PFSK-1 (cell line): ENCODE data around the gene SIAH1.

Source experiments
- FOXP2 ChIP-seq: optimal IDR thresholded peaks from 2 replicates; pipeline ENCODE3; 2011; ENCODE audit warnings: borderline replicate concordance, control low read depth, inconsistent platforms; ENCODE audit not compliant: insufficient read depth; ENCODE audit errors: extremely low read length, extremely low read depth
- POLR2AphosphoS5 ChIP-seq: IDR thresholded peaks from 2 replicates; pipeline ENCODE4 v1.6.1; 2012; ENCODE audit warnings: low read depth, mild to moderate bottlenecking, control low read depth, low read length, moderate library complexity
- SIN3A ChIP-seq: IDR thresholded peaks from 2 replicates; pipeline ENCODE4 v1.6.1; 2012; ENCODE audit warnings: mild to moderate bottlenecking, low read length, moderate library complexity, borderline replicate concordance; ENCODE audit not compliant: insufficient read depth
- TAF1 ChIP-seq: IDR thresholded peaks from 2 replicates; pipeline ENCODE4 v1.6.1; 2012; ENCODE audit warnings: low read length, control low read depth, borderline replicate concordance; ENCODE audit not compliant: insufficient read depth
- TF ChIP-seq, protein P1 (sequence below), 2 experiments: IDR thresholded peaks; 2 replicates each; pipeline versions ENCODE4 v1.6.1 to v1.8.0; 2011 to 2012; ENCODE audit warnings: low read depth in 2 of 2, low read length in 2 of 2, control low read depth in 1 of 2, inconsistent platforms in 1 of 2, mild to moderate bottlenecking in 1 of 2, moderate library complexity in 1 of 2; ENCODE audit not compliant: insufficient read depth in 1 of 2

The SIAH1 gene

DNA sequence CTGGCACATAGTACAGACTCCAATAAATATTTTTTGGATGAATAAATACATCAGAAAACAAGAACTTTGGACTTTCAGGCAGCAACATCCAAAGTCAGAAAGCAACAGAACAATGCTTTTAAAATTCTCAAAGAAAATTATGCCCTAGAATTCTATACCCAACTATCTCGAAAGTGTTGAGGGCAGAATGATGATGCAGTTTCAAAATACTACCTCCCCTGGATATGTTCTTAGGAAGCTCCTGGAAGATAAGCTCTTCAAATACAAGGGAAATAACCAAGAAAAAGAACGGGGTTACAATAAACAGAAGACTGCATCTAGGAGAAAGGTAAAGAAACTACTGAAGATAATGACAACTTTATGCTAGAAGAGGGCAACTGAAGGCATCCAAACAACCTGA is 11.0 kb downstream of the SIAH1 start:
- TF ChIP-seq POLR2AphosphoS5: no peak
- no peak for TF ChIP-seq FOXP2
- TF ChIP-seq SIN3A: no peak
- no peak for TF ChIP-seq TAF1
- TF ChIP-seq, protein P1, sequence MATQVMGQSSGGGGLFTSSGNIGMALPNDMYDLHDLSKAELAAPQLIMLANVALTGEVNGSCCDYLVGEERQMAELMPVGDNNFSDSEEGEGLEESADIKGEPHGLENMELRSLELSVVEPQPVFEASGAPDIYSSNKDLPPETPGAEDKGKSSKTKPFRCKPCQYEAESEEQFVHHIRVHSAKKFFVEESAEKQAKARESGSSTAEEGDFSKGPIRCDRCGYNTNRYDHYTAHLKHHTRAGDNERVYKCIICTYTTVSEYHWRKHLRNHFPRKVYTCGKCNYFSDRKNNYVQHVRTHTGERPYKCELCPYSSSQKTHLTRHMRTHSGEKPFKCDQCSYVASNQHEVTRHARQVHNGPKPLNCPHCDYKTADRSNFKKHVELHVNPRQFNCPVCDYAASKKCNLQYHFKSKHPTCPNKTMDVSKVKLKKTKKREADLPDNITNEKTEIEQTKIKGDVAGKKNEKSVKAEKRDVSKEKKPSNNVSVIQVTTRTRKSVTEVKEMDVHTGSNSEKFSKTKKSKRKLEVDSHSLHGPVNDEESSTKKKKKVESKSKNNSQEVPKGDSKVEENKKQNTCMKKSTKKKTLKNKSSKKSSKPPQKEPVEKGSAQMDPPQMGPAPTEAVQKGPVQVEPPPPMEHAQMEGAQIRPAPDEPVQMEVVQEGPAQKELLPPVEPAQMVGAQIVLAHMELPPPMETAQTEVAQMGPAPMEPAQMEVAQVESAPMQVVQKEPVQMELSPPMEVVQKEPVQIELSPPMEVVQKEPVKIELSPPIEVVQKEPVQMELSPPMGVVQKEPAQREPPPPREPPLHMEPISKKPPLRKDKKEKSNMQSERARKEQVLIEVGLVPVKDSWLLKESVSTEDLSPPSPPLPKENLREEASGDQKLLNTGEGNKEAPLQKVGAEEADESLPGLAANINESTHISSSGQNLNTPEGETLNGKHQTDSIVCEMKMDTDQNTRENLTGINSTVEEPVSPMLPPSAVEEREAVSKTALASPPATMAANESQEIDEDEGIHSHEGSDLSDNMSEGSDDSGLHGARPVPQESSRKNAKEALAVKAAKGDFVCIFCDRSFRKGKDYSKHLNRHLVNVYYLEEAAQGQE (IDR thresholded peaks at IDR 0.05; ENCODE audit: insufficient read depth in 1 of 2, low read depth in 2 of 2, low read length in 2 of 2): no peak

DNA sequence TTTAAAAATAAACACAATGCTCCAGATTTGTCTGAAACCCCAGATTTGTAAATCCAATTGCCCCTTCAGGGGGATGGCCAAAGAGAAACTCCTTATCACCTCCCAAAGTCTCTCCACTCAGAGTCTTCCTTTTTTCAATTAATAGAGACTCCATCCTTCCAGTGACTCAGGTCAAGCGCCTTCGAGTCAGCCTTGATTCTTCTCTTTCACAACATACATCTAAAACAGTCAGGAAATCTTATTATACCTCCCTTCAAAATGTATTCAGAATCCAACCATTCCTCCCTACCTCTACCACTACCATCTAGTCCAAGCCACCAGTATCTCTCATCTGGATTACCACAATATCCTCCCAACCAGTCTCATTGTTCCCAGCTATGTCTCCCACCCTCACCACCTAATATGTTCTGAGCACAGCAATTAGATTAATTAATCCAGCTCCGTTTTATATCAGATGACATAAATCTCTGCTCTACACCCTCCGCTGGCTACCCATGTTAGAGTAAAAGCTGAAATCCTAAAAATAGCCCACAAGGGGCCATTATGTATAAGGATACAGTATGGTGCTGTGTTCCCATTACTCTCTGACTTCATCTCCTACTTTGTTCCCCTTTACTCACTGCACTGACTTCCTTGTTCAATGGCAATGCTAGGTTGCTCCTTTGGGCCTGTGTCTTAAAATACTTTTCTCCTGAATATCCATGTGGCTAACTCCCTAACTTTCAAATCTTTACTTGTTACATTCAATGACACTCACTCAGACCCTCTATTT is 11.8 kb downstream of the SIAH1 start:
- TF ChIP-seq POLR2AphosphoS5: no peak

DNA sequence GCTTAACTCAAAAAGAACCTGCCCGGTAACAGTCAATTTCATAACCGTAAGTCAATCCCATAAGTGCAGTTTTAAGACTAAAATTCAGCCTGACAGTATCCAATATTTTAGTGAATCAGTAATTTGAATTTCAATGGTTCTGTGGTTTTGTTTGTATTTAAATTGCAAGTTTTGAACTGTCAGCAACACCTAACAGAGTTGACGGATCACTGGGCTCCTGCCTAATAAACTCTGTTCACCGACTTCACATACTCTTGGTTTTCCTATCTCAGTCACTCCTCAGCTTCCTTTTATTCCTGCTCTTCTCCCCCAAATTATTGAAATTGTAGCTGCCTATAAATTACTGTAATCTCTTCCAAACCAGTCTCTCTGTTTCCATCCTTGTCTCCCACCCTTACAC is 12.5 kb downstream of the SIAH1 start:
- TF ChIP-seq FOXP2 (no peak), POLR2AphosphoS5 (no peak), SIN3A (no peak), TAF1 (no peak)
- TF ChIP-seq, protein P1 (IDR thresholded peaks at IDR 0.05; ENCODE audit: insufficient read depth in 1 of 2, low read depth in 2 of 2, low read length in 2 of 2): no peak

DNA sequence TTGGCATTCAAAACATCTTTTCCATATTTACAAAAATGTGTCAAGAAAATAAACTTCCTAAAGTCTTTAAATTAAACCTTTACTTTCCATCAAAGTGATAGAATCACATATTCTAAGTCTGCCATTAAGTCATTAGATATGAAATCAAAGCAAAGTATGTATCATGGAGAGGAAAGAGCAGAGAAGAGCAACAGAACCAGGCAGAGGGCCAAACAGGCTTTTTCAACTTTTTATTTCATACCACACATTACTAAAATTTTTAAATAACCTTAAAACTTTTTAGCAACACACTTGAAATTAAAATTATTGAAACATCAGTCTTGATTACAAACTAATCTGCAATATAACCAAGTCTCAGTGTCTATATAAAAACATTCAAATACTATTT is 13.8 kb downstream of the SIAH1 start:
- TF ChIP-seq, protein P1 (IDR thresholded peaks at IDR 0.05; ENCODE audit: insufficient read depth in 1 of 2, low read depth in 2 of 2, low read length in 2 of 2): no peak
- no peak for TF ChIP-seq SIN3A
- no peak for TF ChIP-seq POLR2AphosphoS5
- no peak for TF ChIP-seq TAF1
- TF ChIP-seq FOXP2: no peak

DNA sequence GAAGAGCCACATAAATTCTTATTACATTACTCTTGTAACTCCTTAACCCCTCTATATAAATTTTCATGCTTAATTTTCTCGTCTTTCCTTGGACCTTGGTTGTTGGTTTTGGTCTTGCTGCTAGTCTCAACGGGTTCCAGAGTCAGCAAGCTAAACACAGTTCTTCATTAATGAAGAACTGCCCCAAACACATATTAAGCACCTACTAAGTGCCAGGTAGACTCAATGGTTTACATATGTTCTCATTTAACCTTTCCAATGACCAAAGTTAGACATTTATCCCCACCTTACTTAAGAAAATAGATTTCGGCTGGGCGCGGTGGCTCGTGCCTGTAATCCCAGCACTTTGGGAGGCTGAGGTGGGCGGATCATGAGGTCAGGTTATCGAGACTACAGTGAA is 15.0 kb downstream of the SIAH1 start:
- no peak for TF ChIP-seq SIN3A
- no peak for TF ChIP-seq TAF1
- TF ChIP-seq, protein P1 (IDR thresholded peaks at IDR 0.05; ENCODE audit: insufficient read depth in 1 of 2, low read depth in 2 of 2, low read length in 2 of 2): no peak
- TF ChIP-seq POLR2AphosphoS5: no peak
- TF ChIP-seq FOXP2: no peak
